ENCODE measurements around the gene NLRP12.
"Not testable (repeated sequence)": the region's sequence is repeated elsewhere in the genome, so short reads cannot be mapped to it uniquely, and the experiment has no call there.

The NLRP12 gene

DNA sequence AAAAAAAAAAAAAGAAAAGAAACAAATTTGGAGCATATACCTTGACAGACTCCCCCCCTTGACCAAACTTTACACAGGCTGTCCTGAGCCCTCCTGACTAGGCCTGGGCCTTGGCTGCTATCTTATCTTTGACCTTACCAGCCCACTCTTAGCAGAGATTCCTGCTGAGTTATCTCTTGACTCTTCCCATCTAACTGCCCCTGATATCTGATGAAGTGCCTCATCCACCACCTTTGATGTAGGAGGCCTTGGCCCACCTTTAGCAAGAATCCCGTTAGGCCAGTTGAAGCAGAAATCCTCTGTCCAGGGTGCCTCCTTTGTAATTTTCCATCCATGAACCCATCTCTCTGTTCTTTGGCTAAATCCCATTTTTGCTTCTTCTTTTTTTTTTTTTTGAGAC, 43.6 kb downstream of the NLRP12 start:
- DNase-seq (ENCODE audit: low read depth in 2 of 2), result no peak

DNA sequence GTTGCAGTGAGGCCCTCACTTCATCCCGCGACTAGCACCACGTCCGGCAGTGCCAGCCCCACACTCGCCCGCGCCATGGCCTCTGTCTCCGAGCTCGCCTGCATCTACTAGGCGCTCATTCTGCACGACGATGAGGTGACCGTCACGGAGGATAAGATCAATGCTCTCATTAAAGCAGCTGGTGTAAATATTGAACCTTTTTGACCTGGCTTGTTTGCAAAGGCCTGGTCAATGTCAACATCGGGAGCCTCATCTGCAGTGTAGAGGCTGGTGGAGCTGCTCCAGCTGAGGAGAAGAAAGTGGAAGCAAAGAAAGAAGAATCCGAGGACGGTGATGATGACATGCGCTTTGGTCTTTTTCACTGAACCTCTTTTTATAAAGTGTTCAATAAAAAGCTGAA, 48.6 kb downstream of the NLRP12 start:
- no peak for DNase-seq (ENCODE audit: low read depth in 2 of 2)

- DNase-seq (ENCODE audit: low read depth in 2 of 2), result not testable (repeated sequence)
Measured at GRCh38 chr19:53774491-53774890, 49.6 kb downstream of the NLRP12 start.

DNA sequence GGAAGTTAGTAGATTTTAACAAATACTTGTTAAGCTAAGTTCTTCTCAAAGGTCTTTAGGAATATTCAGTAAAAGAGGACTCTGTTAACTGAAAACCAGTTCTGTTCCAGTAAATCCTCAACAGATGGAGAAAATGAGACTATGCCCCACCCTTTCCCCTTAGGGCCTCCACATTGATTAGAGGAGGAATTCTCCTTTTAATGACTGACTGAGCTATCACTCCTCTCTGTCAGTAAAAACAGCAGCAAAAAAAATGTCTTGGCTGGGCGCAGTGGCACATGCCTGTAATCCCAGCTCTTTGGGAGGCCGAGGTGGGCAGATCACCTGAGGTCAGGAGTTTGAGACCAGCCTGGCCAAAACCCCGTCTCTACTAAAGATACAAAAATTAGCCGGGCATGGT, 50.1 kb downstream of the NLRP12 start:
- no peak for DNase-seq (ENCODE audit: low read depth in 2 of 2)

GRCh38 chr19:53772943-53773342, 51.2 kb downstream of the NLRP12 start:
- peak; percentile 38 to 41 for DNase-seq (ENCODE audit: low read depth in 2 of 2)

- no peak for DNase-seq (ENCODE audit: low read depth in 2 of 2)
Measured at GRCh38 chr19:53771144-53771543, 53.0 kb downstream of the NLRP12 start.

DNA sequence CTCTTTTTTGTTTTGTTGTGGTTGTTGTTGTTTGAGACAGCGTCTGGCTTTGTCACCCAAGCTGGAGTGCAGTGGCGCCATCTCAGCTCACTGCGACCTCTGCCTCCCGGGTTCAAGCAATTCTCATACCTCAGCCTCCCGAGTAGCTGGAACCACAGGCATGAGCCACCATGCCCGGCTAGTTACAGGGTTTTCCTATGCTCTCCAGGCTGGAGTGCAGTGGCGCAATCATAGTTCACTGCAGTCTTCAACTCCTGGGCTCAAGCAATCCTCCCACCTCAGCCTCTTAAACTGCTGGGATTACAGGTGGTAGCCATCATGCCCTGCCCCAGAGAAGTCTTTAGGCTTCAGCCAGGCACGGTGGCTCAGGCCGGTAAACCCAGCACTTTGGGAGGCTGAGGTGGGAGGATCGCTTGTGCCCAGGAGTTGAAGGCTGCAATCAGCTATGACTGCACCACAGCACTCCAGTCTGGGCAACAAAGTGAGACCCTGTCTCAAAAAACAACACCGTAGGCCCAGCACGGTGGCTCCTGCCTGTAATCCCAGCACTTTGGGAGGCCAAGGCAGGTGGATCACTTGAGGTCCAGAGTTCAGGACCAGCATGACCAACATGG, 54.3 kb downstream of the NLRP12 start:
- DNase-seq (ENCODE audit: low read depth in 2 of 2), result not testable (repeated sequence)

- no peak for DNase-seq (ENCODE audit: low read depth in 2 of 2)
Measured at GRCh38 chr19:53768401-53768800, 55.7 kb downstream of the NLRP12 start.

GRCh38 chr19:53758991-53759390, 65.1 kb downstream of the NLRP12 start:
- DNase-seq (ENCODE audit: low read depth in 2 of 2), result not testable (repeated sequence)

All from stimulated activated CD4-positive, alpha-beta T cell treated with anti-CD3 and anti-CD28 coated beads, Interleukin-4, amount 100 ng/mL, for 48 hours (primary cell).